ENCODE data around the gene UQCR10. TPM values are rescaled to one million over a fixed set of nuclear protein-coding genes. Genes with fewer than 3 reads are reported as not detected.

UQCR10 gene
- total RNA-seq, 1 experiment from 2014 or later = 119 TPM

DNA sequence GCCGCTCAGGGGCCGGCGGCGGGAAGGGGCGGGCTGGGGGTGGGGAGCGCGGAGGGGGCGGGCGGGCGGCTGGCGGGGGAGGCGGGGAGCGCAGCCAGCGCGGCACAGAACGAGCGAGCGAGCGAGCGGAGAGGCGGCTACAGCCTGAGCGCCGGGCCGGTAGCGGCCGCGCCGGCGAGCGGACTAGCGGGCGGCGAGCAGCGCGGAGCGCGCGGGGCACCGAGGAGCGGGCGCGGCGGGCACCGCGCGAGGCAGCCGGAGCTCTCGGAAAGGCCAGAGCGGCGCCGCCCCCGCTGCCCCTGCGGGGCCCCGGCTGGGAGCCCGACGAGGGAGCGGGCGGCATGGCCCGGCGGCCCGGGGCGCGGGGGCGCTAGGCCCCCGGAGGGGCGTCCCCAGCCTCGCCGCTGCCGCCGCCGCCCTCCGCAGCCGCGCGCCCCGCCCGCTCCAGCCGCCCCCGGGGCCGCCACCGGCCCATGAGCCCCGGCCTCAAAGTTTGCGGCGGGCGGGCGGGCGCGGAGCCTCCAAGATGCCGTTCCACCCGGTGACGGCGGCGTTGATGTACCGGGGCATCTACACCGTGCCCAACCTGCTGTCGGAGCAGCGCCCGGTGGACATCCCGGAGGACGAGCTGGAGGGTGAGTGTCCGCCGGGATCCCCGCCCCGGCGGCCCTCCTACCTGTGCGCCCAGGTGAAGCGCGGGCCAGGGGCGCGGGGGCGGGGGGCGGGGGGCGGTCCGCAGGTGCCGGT is 47.1 kb upstream of the UQCR10 start, which contains the start of gene CABP7:
Gene CABP7 (plus strand): TSS at position 105 of the 747 bp plus-strand sequence. CDS start 422 bp downstream, at position 527.
- no peaks in the 10 kb centered on the region for H4K20me1 ChIP-seq (ENCODE audit: insufficient read depth)
- H3K27ac ChIP-seq (ENCODE audit: low read depth, low read length) = no peak within 1 kb of the TSS
- H3K27me3 ChIP-seq (ENCODE audit: insufficient read depth, low read length) = no peaks in the 10 kb centered on the region
- ChIA-PET CTCF (no interaction called here), POLR2A (no interaction called here), RAD21 (ENCODE audit: low non-redundant PET in 1 of 2, low total read pairs in 2 of 2, uncharacterized antibody in 2 of 2, unreplicated experiment in 2 of 2) (no interaction called here)
- no peaks in the 10 kb centered on the region for H3K9me2 ChIP-seq (ENCODE audit: insufficient read depth)
- no peak within 1 kb of the TSS for H2AFZ ChIP-seq (ENCODE audit: low read depth, low read length, poor library complexity, severe bottlenecking)
- ATAC-seq (no peak), DNase-seq (ENCODE audit: low read depth, low spot score) (no peak)
- intact Hi-C loops (cut with micrococcal nuclease) = no loop called here
- H3K79me2 ChIP-seq (ENCODE audit: insufficient read depth, low read length) = no peaks in the 10 kb centered on the region
- TF ChIP-seq, protein P1, sequence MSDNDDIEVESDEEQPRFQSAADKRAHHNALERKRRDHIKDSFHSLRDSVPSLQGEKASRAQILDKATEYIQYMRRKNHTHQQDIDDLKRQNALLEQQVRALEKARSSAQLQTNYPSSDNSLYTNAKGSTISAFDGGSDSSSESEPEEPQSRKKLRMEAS (IDR thresholded peaks at IDR 0.05) = no peak
- no peak for TF ChIP-seq TCF7L2 (IDR thresholded peaks at IDR 0.05; ENCODE audit: borderline replicate concordance, extremely low read depth, insufficient read depth, insufficient read length)
- no peak for TF ChIP-seq POLR2AphosphoS5 (IDR thresholded peaks at IDR 0.05; ENCODE audit: low read depth, low read length)
- no peak for TF ChIP-seq YY1 (IDR thresholded peaks at IDR 0.05; ENCODE audit: extremely low read depth, insufficient replicate concordance, low read depth, low read length)
- no peak for TF ChIP-seq SP1 (IDR thresholded peaks at IDR 0.05; ENCODE audit: low read depth)
- no peak for TF ChIP-seq ZFX (IDR thresholded peaks at IDR 0.05)
- no peak for TF ChIP-seq SIN3A (IDR thresholded peaks at IDR 0.05; ENCODE audit: low read depth)
- no peak for TF ChIP-seq RAD21 (IDR thresholded peaks at IDR 0.05; ENCODE audit: low read depth)
- TF ChIP-seq CEBPB (IDR thresholded peaks at IDR 0.05; ENCODE audit: low read depth) = no peak
- TF ChIP-seq, protein P2, sequence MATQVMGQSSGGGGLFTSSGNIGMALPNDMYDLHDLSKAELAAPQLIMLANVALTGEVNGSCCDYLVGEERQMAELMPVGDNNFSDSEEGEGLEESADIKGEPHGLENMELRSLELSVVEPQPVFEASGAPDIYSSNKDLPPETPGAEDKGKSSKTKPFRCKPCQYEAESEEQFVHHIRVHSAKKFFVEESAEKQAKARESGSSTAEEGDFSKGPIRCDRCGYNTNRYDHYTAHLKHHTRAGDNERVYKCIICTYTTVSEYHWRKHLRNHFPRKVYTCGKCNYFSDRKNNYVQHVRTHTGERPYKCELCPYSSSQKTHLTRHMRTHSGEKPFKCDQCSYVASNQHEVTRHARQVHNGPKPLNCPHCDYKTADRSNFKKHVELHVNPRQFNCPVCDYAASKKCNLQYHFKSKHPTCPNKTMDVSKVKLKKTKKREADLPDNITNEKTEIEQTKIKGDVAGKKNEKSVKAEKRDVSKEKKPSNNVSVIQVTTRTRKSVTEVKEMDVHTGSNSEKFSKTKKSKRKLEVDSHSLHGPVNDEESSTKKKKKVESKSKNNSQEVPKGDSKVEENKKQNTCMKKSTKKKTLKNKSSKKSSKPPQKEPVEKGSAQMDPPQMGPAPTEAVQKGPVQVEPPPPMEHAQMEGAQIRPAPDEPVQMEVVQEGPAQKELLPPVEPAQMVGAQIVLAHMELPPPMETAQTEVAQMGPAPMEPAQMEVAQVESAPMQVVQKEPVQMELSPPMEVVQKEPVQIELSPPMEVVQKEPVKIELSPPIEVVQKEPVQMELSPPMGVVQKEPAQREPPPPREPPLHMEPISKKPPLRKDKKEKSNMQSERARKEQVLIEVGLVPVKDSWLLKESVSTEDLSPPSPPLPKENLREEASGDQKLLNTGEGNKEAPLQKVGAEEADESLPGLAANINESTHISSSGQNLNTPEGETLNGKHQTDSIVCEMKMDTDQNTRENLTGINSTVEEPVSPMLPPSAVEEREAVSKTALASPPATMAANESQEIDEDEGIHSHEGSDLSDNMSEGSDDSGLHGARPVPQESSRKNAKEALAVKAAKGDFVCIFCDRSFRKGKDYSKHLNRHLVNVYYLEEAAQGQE (IDR thresholded peaks at IDR 0.05; ENCODE audit: low read depth) = no peak
- TF ChIP-seq, protein P3, sequence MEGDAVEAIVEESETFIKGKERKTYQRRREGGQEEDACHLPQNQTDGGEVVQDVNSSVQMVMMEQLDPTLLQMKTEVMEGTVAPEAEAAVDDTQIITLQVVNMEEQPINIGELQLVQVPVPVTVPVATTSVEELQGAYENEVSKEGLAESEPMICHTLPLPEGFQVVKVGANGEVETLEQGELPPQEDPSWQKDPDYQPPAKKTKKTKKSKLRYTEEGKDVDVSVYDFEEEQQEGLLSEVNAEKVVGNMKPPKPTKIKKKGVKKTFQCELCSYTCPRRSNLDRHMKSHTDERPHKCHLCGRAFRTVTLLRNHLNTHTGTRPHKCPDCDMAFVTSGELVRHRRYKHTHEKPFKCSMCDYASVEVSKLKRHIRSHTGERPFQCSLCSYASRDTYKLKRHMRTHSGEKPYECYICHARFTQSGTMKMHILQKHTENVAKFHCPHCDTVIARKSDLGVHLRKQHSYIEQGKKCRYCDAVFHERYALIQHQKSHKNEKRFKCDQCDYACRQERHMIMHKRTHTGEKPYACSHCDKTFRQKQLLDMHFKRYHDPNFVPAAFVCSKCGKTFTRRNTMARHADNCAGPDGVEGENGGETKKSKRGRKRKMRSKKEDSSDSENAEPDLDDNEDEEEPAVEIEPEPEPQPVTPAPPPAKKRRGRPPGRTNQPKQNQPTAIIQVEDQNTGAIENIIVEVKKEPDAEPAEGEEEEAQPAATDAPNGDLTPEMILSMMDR (IDR thresholded peaks at IDR 0.05 in 2 of 3, conservative IDR thresholded peaks at IDR 0.05 in 1 of 3; ENCODE audit: borderline replicate concordance in 1 of 3, insufficient read depth in 1 of 3, low read depth in 2 of 3, low read length in 2 of 3) = no peak
- TF ChIP-seq JUND (IDR thresholded peaks at IDR 0.05) = no peak
- TF ChIP-seq EGR1 (IDR thresholded peaks at IDR 0.05; ENCODE audit: low read depth) = no peak
- TF ChIP-seq ELF1 (IDR thresholded peaks at IDR 0.05; ENCODE audit: borderline replicate concordance, low read depth) = no peak
- TF ChIP-seq FOSL1 (IDR thresholded peaks at IDR 0.05; ENCODE audit: low read depth) = no peak
- no peak within 1 kb of the TSS for H3K4me3 ChIP-seq (replicated peaks in 1 of 2; ENCODE audit: low read depth in 1 of 2, low read length in 2 of 2)
- H3K36me3 ChIP-seq (ENCODE audit: control insufficient read depth in 1 of 2, insufficient read depth in 2 of 2, low read length in 2 of 2) = no peaks in the 10 kb centered on the region
- no peak within 1 kb of the TSS for H3K4me2 ChIP-seq (ENCODE audit: low read length)
- peaks cover 0 to 5% of the 10 kb centered on the region in 2 experiments; a peak in 2 of 4 replicates for H3K4me1 ChIP-seq (ENCODE audit: control insufficient read depth in 1 of 2, insufficient read depth in 2 of 2, low read length in 2 of 2)
- H3K9ac ChIP-seq (ENCODE audit: low read length) = no peak within 1 kb of the TSS
- no peaks in the 10 kb centered on the region for H3K9me3 ChIP-seq (ENCODE audit: control insufficient read depth in 1 of 2, insufficient read depth in 1 of 2, low read depth in 1 of 2, low read length in 2 of 2)
- BruUV-seq (replicated peaks) = no TSS peak

Measured in HCT116 (cell line).